Endothelial cell (in vitro differentiated cells): ENCODE results near the gene GOLGA6D. TPM values are rescaled to one million over a fixed set of nuclear protein-coding genes. Genes with fewer than 3 reads are reported as not detected.
"Not testable (repeated sequence)": the region's sequence is repeated elsewhere in the genome, so short reads cannot be mapped to it uniquely, and the experiment has no call there.

Experiments used
- DNase-seq: peaks from one replicate; pipeline ENCODE4 v3.0.0; 2021; ENCODE audit warnings: low spot score
- H3K27ac Mint-ChIP-seq: one replicate; pipeline ENCODE4 v1.8.0; 2021; ENCODE audit warnings: mixed read lengths, inconsistent platforms; ENCODE audit not compliant: unreplicated experiment
- H3K27me3 Mint-ChIP-seq: one replicate; pipeline ENCODE4 v1.8.0; 2021; ENCODE audit warnings: mild to moderate bottlenecking, moderate library complexity, mixed read lengths, inconsistent platforms; ENCODE audit not compliant: unreplicated experiment
- H3K36me3 Mint-ChIP-seq: one replicate; pipeline ENCODE4 v1.8.0; 2021; ENCODE audit warnings: mild to moderate bottlenecking, low read depth, mixed read lengths, inconsistent platforms; ENCODE audit not compliant: unreplicated experiment
- H3K4me1 Mint-ChIP-seq: one replicate; pipeline ENCODE4 v1.8.0; 2021; ENCODE audit warnings: mild to moderate bottlenecking, mixed read lengths, inconsistent platforms; ENCODE audit not compliant: unreplicated experiment
- H3K4me3 Mint-ChIP-seq: one replicate; pipeline ENCODE4 v1.8.0; 2021; ENCODE audit warnings: mild to moderate bottlenecking, mixed read lengths, inconsistent platforms; ENCODE audit not compliant: unreplicated experiment
- H3K9me3 Mint-ChIP-seq: one replicate; pipeline ENCODE4 v1.8.0; 2021; ENCODE audit warnings: mixed read lengths, inconsistent platforms; ENCODE audit not compliant: unreplicated experiment
- CTCF ChIP-seq: fragments of 200-600 bp; sonication (generic); IDR thresholded peaks from one replicate; pipeline ENCODE4 v1.5.0; 2021; ENCODE audit warnings: antibody characterized with exemption; ENCODE audit not compliant: unreplicated experiment
- total RNA-seq: library from RNA; stranded (reverse); fragmentation: NEBNext Ultra II Directional; extraction: Animal tissue kit (Norgen Biotek cat#: 25700); gene quantifications from one replicate; pipeline ENCODE4 v1.2.1, GENCODE V29; 2021; ENCODE audit not compliant: unreplicated experiment

GOLGA6D gene
- total RNA-seq, 1 donor from 2014 or later: 1.2 TPM

DNA sequence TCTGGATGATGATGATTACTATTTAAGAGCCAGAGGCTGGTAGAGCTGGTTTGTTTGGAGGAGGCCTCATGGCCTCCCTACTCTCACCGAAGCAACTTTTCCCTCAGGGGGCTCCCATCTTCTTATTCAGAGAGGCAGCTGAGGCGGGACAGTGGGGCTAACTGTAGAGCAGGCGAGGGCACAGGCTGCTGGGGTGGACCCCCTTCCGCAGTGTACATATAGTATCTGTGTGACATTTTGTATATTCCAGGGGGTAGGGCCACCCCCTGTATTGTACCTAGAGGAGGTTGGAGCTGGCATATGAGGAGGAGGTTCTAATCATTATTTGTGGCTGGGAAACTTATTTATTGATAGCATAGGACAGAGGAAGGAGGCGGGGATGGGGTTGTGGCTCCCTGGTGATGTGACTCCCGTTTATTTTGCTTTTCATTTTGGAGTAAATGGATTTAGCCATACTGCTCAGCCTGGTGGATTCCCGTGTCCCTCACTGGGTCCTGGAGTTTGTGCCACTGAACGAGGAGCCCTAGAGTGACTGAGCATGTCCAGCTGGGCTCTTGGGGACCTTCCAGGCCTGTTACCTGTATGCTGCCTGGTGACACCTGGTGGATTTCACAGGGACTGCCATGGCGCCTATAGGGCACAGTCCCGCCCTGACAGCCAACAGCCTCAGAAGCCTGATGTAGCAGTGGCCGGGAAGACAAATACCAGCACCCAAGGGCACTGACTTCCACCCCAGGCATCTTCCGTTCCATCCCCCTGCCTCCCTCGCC lies 16.1 kb downstream of the GOLGA6D start:
- peak; percentile 30 for TF ChIP-seq CTCF
- H3K36me3 Mint-ChIP-seq, H3K9me3 Mint-ChIP-seq, H3K27me3 Mint-ChIP-seq, H3K4me1 Mint-ChIP-seq, DNase-seq, H3K27ac Mint-ChIP-seq, H3K4me3 Mint-ChIP-seq: not testable (repeated sequence)

DNA sequence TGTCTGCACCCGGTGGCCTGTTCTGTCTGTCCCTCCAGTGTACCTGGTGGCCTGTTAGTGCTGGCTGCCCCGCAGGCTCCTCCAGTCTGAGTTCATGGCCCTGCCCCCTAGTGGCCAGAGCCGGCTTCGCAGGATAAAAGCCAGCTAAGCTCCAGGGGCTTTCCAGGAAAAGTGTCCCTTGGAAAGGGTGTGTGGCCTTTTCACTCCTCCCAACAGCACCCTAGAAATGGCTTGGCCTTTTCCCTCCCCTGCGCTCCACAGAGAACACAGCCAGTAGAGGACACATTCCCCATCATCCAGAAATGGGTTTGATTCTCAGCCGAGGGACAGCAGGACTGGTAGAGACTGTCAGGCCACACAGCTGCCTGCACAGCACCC lies 16.7 kb downstream of the GOLGA6D start:
- H3K9me3 Mint-ChIP-seq, H3K36me3 Mint-ChIP-seq, H3K4me1 Mint-ChIP-seq, H3K4me3 Mint-ChIP-seq, H3K27me3 Mint-ChIP-seq, H3K27ac Mint-ChIP-seq: not testable (repeated sequence)
- TF ChIP-seq CTCF: peak; percentile 70
- DNase-seq: peak; percentile 79

DNA sequence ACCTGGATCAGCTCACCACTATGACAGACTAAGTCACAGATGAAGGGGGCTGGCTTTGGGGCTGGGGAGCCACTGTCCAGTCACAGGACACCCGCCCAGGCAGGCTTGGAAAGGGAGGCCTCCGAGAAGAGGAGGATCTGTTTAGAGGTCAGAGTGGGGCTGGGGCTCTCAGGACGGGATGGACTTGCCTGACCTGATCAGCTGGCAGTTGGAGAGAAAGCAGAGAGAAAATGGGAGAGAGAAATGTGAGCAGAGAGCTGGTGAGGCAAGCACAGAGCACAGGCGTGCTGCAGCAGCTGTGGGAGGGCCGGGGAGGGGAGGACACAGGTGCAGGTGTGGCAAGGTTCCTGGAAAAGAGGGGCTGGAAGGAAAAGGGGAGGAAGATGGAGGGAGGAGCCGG lies 17.4 kb downstream of the GOLGA6D start:
- H3K27ac Mint-ChIP-seq, H3K36me3 Mint-ChIP-seq, H3K4me1 Mint-ChIP-seq, H3K9me3 Mint-ChIP-seq, H3K27me3 Mint-ChIP-seq, H3K4me3 Mint-ChIP-seq, DNase-seq: not testable (repeated sequence)

GRCh38 chr15:75302318-75302717 lies 19.7 kb downstream of the GOLGA6D start:
- Mint-ChIP-seq H3K9me3 (no peaks in the 10 kb centered on the region), H3K27me3 (peaks cover 4% of the 10 kb centered on the region), H3K27ac (no peak overlapping the region), H3K36me3 (no peaks in the 10 kb centered on the region), H3K4me1 (no peaks in the 10 kb centered on the region), H3K4me3 (no peak overlapping the region)
- no peak for DNase-seq
- no peak for TF ChIP-seq CTCF

- not testable (repeated sequence) for H3K27ac Mint-ChIP-seq, H3K9me3 Mint-ChIP-seq, H3K27me3 Mint-ChIP-seq, H3K4me3 Mint-ChIP-seq, H3K36me3 Mint-ChIP-seq, H3K4me1 Mint-ChIP-seq, DNase-seq
Measured at GRCh38 chr15:75302753-75303152, 20.1 kb downstream of the GOLGA6D start.

GRCh38 chr15:75306188-75306587 lies 23.6 kb downstream of the GOLGA6D start:
- DNase-seq: no peak
- Mint-ChIP-seq H3K27ac (no peak overlapping the region), H3K36me3 (no peaks in the 10 kb centered on the region), H3K9me3 (no peaks in the 10 kb centered on the region), H3K4me3 (no peak overlapping the region), H3K27me3 (peaks cover 1% of the 10 kb centered on the region), H3K4me1 (no peaks in the 10 kb centered on the region)
- no peak for TF ChIP-seq CTCF
